CD14-positive monocyte (primary cell): Measurements from ENCODE around the gene HTD2. TPM values are rescaled to one million over a fixed set of nuclear protein-coding genes. Genes with fewer than 3 reads are reported as not detected.

Source experiments
- DNase-seq, 3 donors: peaks; one replicate each; pipeline ENCODE4 v3.0.0-alpha.2; 2011 to 2022
- H2AFZ ChIP-seq: 2 replicates; pipeline ENCODE4 v1.6.0; 2012; ENCODE audit warnings: mild to moderate bottlenecking, low read depth, low read length, inconsistent platforms; ENCODE audit not compliant: insufficient read depth, poor library complexity, severe bottlenecking
- H3K27ac ChIP-seq, 2 donors: 1 replicate in 1 of 2; 2 replicates in 1 of 2; pipeline ENCODE4 v1.5.1; 2012 to 2013; ENCODE audit warnings: low read length in 2 of 2, control low read depth in 1 of 2, inconsistent platforms in 1 of 2, low read depth in 1 of 2, mild to moderate bottlenecking in 1 of 2
- H3K27me3 ChIP-seq, 2 donors: one replicate each; pipeline versions ENCODE4 v1.6.0 to v1.6.1; 2011 to 2013; ENCODE audit warnings: low read length in 2 of 2; ENCODE audit not compliant: control insufficient read depth in 2 of 2, insufficient read depth in 2 of 2
- H3K36me3 ChIP-seq, 2 donors: replicated peaks in 1 of 2; 1 replicate in 1 of 2; 2 replicates in 1 of 2; pipeline versions ENCODE4 v1.5.1 to v1.6.1; 2012 to 2013; ENCODE audit warnings: low read length in 2 of 2, control low read depth in 1 of 2, inconsistent platforms in 1 of 2, mild to moderate bottlenecking in 1 of 2; ENCODE audit not compliant: insufficient read depth in 2 of 2, control insufficient read depth in 1 of 2
- H3K4me1 ChIP-seq, 2 donors: 1 replicate in 1 of 2; 2 replicates in 1 of 2; pipeline versions ENCODE4 v1.5.1 to v1.6.1; 2012 to 2013; ENCODE audit warnings: low read length in 2 of 2, control low read depth in 1 of 2, inconsistent platforms in 1 of 2, mild to moderate bottlenecking in 1 of 2, moderate library complexity in 1 of 2; ENCODE audit not compliant: insufficient read depth in 2 of 2, control insufficient read depth in 1 of 2
- H3K4me2 ChIP-seq: replicated peaks from 2 replicates; pipeline ENCODE3; 2012; ENCODE audit warnings: low read length, moderate library complexity, mild to moderate bottlenecking; ENCODE audit not compliant: poor library complexity, severe bottlenecking; ENCODE audit errors: extremely low read depth
- H3K4me3 ChIP-seq, 3 experiments: fragments of 200-600 bp in 1 of 3; sonication (generic) in 1 of 3; replicated peaks in 1 of 3; 1 replicate in 2 of 3; 2 replicates in 1 of 3; pipeline ENCODE4 v1.5.1; 2011 to 2013; ENCODE audit warnings: low read length in 3 of 3, mild to moderate bottlenecking in 3 of 3, control low read depth in 2 of 3, low read depth in 2 of 3, inconsistent platforms in 1 of 3, moderate library complexity in 1 of 3
- H3K79me2 ChIP-seq: 2 replicates; pipeline ENCODE4 v1.6.0; 2012; ENCODE audit warnings: mild to moderate bottlenecking, control low read depth, inconsistent platforms, low read length, moderate library complexity; ENCODE audit not compliant: insufficient read depth
- H3K9ac ChIP-seq: 2 replicates; pipeline ENCODE4 v1.6.0; 2017; ENCODE audit warnings: low read length, mild to moderate bottlenecking; ENCODE audit not compliant: insufficient read depth, poor library complexity, severe bottlenecking
- H3K9me3 ChIP-seq, 2 donors: replicated peaks in 1 of 2; 1 replicate in 1 of 2; 2 replicates in 1 of 2; pipeline versions ENCODE4 v1.5.1 to v1.6.1; 2012 to 2013; ENCODE audit warnings: low read length in 2 of 2, control low read depth in 1 of 2; ENCODE audit not compliant: control insufficient read depth in 1 of 2, insufficient read depth in 1 of 2
- H4K20me1 ChIP-seq: 2 replicates; pipeline ENCODE4 v1.6.0; 2012; ENCODE audit warnings: mild to moderate bottlenecking, low read length, control low read depth, moderate library complexity; ENCODE audit not compliant: insufficient read depth
- H3K27ac Mint-ChIP-seq, 7 donors: one replicate each; pipeline ENCODE4 v1.8.0; 2020; ENCODE audit warnings: mild to moderate bottlenecking in 7 of 7, mixed read lengths in 7 of 7, moderate library complexity in 6 of 7, inconsistent platforms in 2 of 7
- H3K27me3 Mint-ChIP-seq, 3 donors: one replicate each; pipeline ENCODE4 v1.8.0; 2021 to 2022; ENCODE audit warnings: low read depth in 3 of 3, mild to moderate bottlenecking in 3 of 3, mixed read lengths in 3 of 3, moderate library complexity in 3 of 3, inconsistent platforms in 1 of 3
- H3K36me3 Mint-ChIP-seq, 2 donors: one replicate each; pipeline ENCODE4 v1.8.0; 2020; ENCODE audit warnings: mixed read lengths in 2 of 2, inconsistent platforms in 1 of 2, mild to moderate bottlenecking in 1 of 2
- H3K4me1 Mint-ChIP-seq: one replicate; pipeline ENCODE4 v1.8.0; 2020; ENCODE audit warnings: mild to moderate bottlenecking, mixed read lengths
- H3K4me3 Mint-ChIP-seq, 2 donors: one replicate each; pipeline ENCODE4 v1.8.0; 2020; ENCODE audit warnings: mild to moderate bottlenecking in 2 of 2, mixed read lengths in 2 of 2, moderate library complexity in 1 of 2
- H3K9me3 Mint-ChIP-seq, 7 donors: one replicate each; pipeline ENCODE4 v1.8.0; 2020 to 2022; ENCODE audit warnings: mixed read lengths in 7 of 7, mild to moderate bottlenecking in 6 of 7, moderate library complexity in 6 of 7, inconsistent platforms in 2 of 7
- WGBS: methylation state at CpG from one replicate; pipeline ENCODE4 v1.1.5; 2013; ENCODE audit warnings: missing lambda C conversion rate; ENCODE audit not compliant: insufficient coverage; 5-methylcytosine and 5-hydroxymethylcytosine counted together
- intact Hi-C, 2 donors: fragments of 100-400 bp; cut with micrococcal nuclease; formaldehyde crosslinking; loops; one replicate each; pipeline versions ENCODE4 v1.15.0 to v1.15.1; 2023
- polyA plus RNA-seq, 3 donors: library from polyadenylated mRNA; depleted of rRNA in 1 of 3; unstranded in 2 of 3; stranded (reverse) in 1 of 3; fragments of 300-500 nt in 2 of 3; fragments of >200 nt in 1 of 3; fragmentation: Illumina TruSeq in 2 of 3; gene quantifications; 1 replicate in 2 of 3; 2 replicates in 1 of 3; pipeline ENCODE4 v1.2.3, GENCODE V29; 2012 to 2021
- TF ChIP-seq, protein P1 (sequence below): fragments of 200-600 bp; IDR thresholded peaks from one replicate; pipeline ENCODE4 v1.8.0; 2022; ENCODE audit warnings: antibody characterized with exemption, mild to moderate bottlenecking

HTD2 gene
- polyA plus RNA-seq, 3 donors, result 4.5 to 17.3 (median 10.5) TPM

DNA sequence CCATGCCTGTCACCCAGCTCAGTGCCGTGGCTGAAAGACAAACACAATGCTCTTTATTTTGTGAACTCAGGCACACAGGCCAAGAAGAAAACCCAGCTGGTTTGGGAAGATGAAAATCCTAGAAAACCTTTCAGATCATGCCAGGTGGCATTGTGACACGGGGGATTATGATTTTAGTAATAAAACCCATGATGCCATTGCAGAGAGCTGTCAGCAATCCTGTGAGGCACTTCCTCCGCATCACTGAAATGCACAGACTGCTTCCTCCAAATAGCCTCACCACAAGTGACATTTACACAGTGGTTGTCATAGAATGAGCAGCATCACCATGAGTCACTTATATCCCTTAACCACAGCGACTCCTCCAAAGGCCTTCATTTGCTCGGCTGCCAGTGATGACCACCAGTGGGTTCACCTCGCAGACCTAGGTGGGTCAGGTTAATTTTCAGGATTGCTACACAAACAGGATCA, 46.0 kb upstream of the HTD2 start:
- Mint-ChIP-seq H3K4me3 (no peak overlapping the region), H3K4me1 (peaks cover 19% of the 10 kb centered on the region), H3K27me3 (no peaks in the 10 kb centered on the region), H3K27ac (peak overlapping the region; percentile 14 to 89 (median 74)), H3K9me3 (no peaks in the 10 kb centered on the region), H3K36me3 (peaks cover 42 to 47% of the 10 kb centered on the region in 2 donors)
- Histone ChIP-seq H2AFZ (no peak overlapping the region), H3K9me3 (no peaks in the 10 kb centered on the region), H3K27me3 (no peaks in the 10 kb centered on the region), H3K4me1 (peaks cover 0 to 6% of the 10 kb centered on the region in 2 donors), H3K79me2 (no peaks in the 10 kb centered on the region), H3K27ac (peak overlapping the region in 1 of 2 donors; percentile 32), H3K36me3 (peaks cover 19 to 38% of the 10 kb centered on the region in 2 donors), H3K4me2 (no peak overlapping the region), H3K4me3 (no peak overlapping the region), H3K9ac (no peak overlapping the region), H4K20me1 (no peaks in the 10 kb centered on the region)
- intact Hi-C loops, result no loop called here
- WGBS, result 61% methylated on average over 3 of the region's 6 CpGs
- DNase-seq, result peak; percentile 37 to 80 (median 60)
- TF ChIP-seq, protein P1, sequence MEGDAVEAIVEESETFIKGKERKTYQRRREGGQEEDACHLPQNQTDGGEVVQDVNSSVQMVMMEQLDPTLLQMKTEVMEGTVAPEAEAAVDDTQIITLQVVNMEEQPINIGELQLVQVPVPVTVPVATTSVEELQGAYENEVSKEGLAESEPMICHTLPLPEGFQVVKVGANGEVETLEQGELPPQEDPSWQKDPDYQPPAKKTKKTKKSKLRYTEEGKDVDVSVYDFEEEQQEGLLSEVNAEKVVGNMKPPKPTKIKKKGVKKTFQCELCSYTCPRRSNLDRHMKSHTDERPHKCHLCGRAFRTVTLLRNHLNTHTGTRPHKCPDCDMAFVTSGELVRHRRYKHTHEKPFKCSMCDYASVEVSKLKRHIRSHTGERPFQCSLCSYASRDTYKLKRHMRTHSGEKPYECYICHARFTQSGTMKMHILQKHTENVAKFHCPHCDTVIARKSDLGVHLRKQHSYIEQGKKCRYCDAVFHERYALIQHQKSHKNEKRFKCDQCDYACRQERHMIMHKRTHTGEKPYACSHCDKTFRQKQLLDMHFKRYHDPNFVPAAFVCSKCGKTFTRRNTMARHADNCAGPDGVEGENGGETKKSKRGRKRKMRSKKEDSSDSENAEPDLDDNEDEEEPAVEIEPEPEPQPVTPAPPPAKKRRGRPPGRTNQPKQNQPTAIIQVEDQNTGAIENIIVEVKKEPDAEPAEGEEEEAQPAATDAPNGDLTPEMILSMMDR, result no peak

GRCh38 chr3:58260733-58261132, 45.6 kb upstream of the HTD2 start:
- TF ChIP-seq, protein P1, result no peak
- no peak overlapping the region for H3K4me3 Mint-ChIP-seq
- H3K9ac ChIP-seq, result no peak overlapping the region
- no peak overlapping the region for H2AFZ ChIP-seq
- peaks cover 18% of the 10 kb centered on the region for H3K4me1 Mint-ChIP-seq
- no peaks in the 10 kb centered on the region for H3K9me3 ChIP-seq
- peak overlapping the region in 6 of 7 donors; percentile 68 to 89 (median 76) for H3K27ac Mint-ChIP-seq
- H3K27me3 ChIP-seq, result no peaks in the 10 kb centered on the region
- H3K79me2 ChIP-seq, result no peaks in the 10 kb centered on the region
- H3K4me3 ChIP-seq, result no peak overlapping the region
- DNase-seq, result peak; percentile 14 to 49 (median 32)
- H3K27ac ChIP-seq, result peak overlapping the region in 1 of 2 donors; percentile 32
- WGBS, result 90% methylated on average over 4 of the region's 6 CpGs
- intact Hi-C loops, result no loop called here
- H4K20me1 ChIP-seq, result no peaks in the 10 kb centered on the region
- H3K27me3 Mint-ChIP-seq, result no peaks in the 10 kb centered on the region
- H3K4me2 ChIP-seq, result no peak overlapping the region
- peaks cover 19 to 38% of the 10 kb centered on the region in 2 donors for H3K36me3 ChIP-seq
- H3K36me3 Mint-ChIP-seq, result peaks cover 44 to 47% of the 10 kb centered on the region in 2 donors
- H3K4me1 ChIP-seq, result peaks cover 0 to 6% of the 10 kb centered on the region in 2 donors
- no peaks in the 10 kb centered on the region for H3K9me3 Mint-ChIP-seq
